BE2C (cell line): ENCODE results near the gene TCTN1.

ENCODE experiments used
- DNase-seq: peaks from one replicate; pipeline ENCODE4 v3.0.0-alpha.2; 2020
- H3K27me3 ChIP-seq: fragments of 250-450 bp; sonication (Bioruptor Pico); 2 replicates; pipeline ENCODE4 v1.5.1; 2020; ENCODE audit warnings: mild to moderate bottlenecking
- H3K36me3 ChIP-seq: fragments of 250-450 bp; sonication (Bioruptor Pico); 2 replicates; pipeline ENCODE4 v1.5.1; 2020; ENCODE audit warnings: mild to moderate bottlenecking
- H3K4me1 ChIP-seq: fragments of 250-450 bp; sonication (Bioruptor Pico); 2 replicates; pipeline ENCODE4 v1.5.1; 2020
- H3K4me3 ChIP-seq: 2 replicates; pipeline ENCODE4 v1.5.1; 2011; ENCODE audit warnings: low read depth, low read length
- H3K9me3 ChIP-seq: fragments of 250-450 bp; sonication (Bioruptor Pico); 2 replicates; pipeline ENCODE4 v1.5.1; 2020
- CTCF ChIP-seq: IDR thresholded peaks from 2 replicates; pipeline ENCODE4 v1.5.1; 2012; ENCODE audit warnings: mild to moderate bottlenecking, low read depth, low read length

TCTN1 gene

GRCh38 chr12:110661337-110661972 is 47.5 kb downstream of the TCTN1 start:
- no peaks in the 10 kb centered on the region for H3K36me3 ChIP-seq
- no peaks in the 10 kb centered on the region for H3K27me3 ChIP-seq
- no peak for DNase-seq
- TF ChIP-seq CTCF = no peak
- H3K4me1 ChIP-seq = no peaks in the 10 kb centered on the region
- no peak overlapping the region for H3K4me3 ChIP-seq
- no peaks in the 10 kb centered on the region for H3K9me3 ChIP-seq

- no peak overlapping the region for H3K4me3 ChIP-seq
- H3K36me3 ChIP-seq = no peaks in the 10 kb centered on the region
- no peak for TF ChIP-seq CTCF
- no peaks in the 10 kb centered on the region for H3K4me1 ChIP-seq
- H3K27me3 ChIP-seq = no peaks in the 10 kb centered on the region
- no peaks in the 10 kb centered on the region for H3K9me3 ChIP-seq
- no peak for DNase-seq
Observed at GRCh38 chr12:110666892-110667291, 53.0 kb downstream of the TCTN1 start.

GRCh38 chr12:110667671-110668070 is 53.7 kb downstream of the TCTN1 start:
- no peaks in the 10 kb centered on the region for H3K9me3 ChIP-seq
- no peaks in the 10 kb centered on the region for H3K27me3 ChIP-seq
- DNase-seq = no peak
- no peak overlapping the region for H3K4me3 ChIP-seq
- TF ChIP-seq CTCF = no peak
- H3K4me1 ChIP-seq = no peaks in the 10 kb centered on the region
- H3K36me3 ChIP-seq = no peaks in the 10 kb centered on the region

- Histone ChIP-seq H3K4me1 (no peaks in the 10 kb centered on the region), H3K27me3 (no peaks in the 10 kb centered on the region), H3K4me3 (no peak overlapping the region), H3K9me3 (no peaks in the 10 kb centered on the region), H3K36me3 (no peaks in the 10 kb centered on the region)
- DNase-seq = no peak
- no peak for TF ChIP-seq CTCF
Observed at GRCh38 chr12:110668480-110669192, 54.7 kb downstream of the TCTN1 start.

GRCh38 chr12:110669193-110669502 is 55.2 kb downstream of the TCTN1 start:
- no peak for DNase-seq
- Histone ChIP-seq H3K4me3 (no peak overlapping the region), H3K9me3 (no peaks in the 10 kb centered on the region), H3K36me3 (no peaks in the 10 kb centered on the region), H3K27me3 (no peaks in the 10 kb centered on the region), H3K4me1 (no peaks in the 10 kb centered on the region)
- no peak for TF ChIP-seq CTCF

GRCh38 chr12:110670161-110670701 is 56.3 kb downstream of the TCTN1 start:
- H3K36me3 ChIP-seq = no peaks in the 10 kb centered on the region
- no peaks in the 10 kb centered on the region for H3K4me1 ChIP-seq
- H3K27me3 ChIP-seq = no peaks in the 10 kb centered on the region
- no peak overlapping the region for H3K4me3 ChIP-seq
- no peak for TF ChIP-seq CTCF
- DNase-seq = no peak
- no peaks in the 10 kb centered on the region for H3K9me3 ChIP-seq
